ENCODE results near the gene CCDC85C.

CCDC85C gene

DNA sequence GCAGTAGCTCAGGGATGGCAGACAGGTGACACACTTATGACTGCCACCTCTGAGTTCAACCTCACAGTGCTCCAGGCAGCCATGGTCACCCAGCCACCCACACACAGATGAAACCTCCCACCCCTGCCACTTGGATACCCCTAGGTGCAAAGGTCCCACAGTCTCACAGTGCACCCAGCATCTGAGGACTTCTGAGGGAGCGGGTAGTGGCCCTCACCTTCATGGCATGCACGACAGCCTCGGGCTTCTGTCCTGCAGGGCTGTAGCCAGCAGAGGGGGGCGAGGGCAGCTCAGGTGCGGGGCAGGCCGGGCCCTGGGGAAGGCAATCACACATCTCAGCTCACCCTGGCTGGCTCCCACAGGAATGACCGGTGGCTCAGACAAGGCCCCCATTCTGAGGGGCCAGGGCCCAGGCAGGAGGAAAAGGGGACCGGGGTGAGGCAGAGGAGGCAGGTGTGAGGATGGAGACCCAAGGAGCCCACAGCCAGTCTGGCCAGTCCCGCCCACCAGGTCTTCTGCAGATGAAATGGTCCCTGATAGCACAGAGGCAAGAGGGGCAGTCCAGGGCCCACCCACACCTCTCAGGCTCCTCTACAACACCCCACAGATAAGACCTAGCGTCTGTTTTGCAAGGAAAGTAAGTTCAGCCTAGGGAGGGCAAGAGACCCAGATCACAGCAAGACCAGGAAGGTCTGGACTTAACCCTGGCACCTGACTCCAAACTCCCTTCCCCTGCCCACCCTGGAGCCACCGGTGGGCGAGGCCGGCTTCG is 87.0 kb downstream of the CCDC85C start:
- no peak for TF ChIP-seq CTCF (IDR thresholded peaks at IDR 0.05; ENCODE audit: low read length, missing control alignments)
- H3K4me3 ChIP-seq (replicated peaks; ENCODE audit: low read depth, low read length): no peak overlapping the region
- no peak for DNase-seq (ENCODE audit: low read depth)

DNA sequence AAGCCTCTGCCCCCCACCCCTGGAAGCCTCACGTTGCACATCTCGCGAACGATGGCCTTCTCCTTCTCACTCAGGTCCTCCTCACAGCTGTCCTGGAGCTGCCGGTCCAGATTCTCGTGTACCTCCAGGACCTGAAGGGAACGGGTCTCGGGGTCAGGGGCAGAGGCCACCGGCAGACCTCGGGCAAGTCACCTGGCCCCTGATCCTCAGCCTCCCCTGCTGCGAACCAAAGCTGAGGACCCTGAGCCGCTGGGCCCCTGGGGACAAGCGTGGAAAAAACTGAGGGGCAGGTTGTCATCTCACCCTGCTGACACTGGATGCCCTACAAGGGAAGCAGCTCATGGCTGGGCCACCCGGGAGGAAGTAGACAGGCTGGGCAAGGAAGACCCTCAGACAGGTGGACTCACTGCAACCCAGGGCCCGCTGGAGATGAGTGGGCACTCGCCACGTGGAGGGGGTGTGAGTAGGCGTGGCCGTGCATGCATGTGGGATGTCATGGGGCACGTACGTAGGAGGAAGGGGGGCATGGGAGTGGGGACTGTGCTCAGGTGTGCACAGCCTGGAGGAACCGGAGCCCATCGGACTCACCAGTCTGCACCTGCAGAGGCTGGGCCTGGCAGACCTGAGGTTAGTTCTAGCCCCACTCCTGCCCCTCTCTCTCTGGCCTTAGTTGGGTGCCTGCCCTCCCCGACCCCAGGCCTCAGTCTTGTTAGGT is 87.7 kb downstream of the CCDC85C start:
- no peak for DNase-seq (ENCODE audit: low read depth)
- no peak overlapping the region for H3K4me3 ChIP-seq (replicated peaks; ENCODE audit: low read depth, low read length)
- TF ChIP-seq CTCF (IDR thresholded peaks at IDR 0.05; ENCODE audit: low read length, missing control alignments): no peak

- no peak for TF ChIP-seq CTCF (IDR thresholded peaks at IDR 0.05; ENCODE audit: low read length, missing control alignments)
- H3K4me3 ChIP-seq (replicated peaks; ENCODE audit: low read depth, low read length): no peak overlapping the region
- DNase-seq (ENCODE audit: low read depth): no peak
Measured at GRCh38 chr14:99515301-99516155, 88.5 kb downstream of the CCDC85C start.

DNA sequence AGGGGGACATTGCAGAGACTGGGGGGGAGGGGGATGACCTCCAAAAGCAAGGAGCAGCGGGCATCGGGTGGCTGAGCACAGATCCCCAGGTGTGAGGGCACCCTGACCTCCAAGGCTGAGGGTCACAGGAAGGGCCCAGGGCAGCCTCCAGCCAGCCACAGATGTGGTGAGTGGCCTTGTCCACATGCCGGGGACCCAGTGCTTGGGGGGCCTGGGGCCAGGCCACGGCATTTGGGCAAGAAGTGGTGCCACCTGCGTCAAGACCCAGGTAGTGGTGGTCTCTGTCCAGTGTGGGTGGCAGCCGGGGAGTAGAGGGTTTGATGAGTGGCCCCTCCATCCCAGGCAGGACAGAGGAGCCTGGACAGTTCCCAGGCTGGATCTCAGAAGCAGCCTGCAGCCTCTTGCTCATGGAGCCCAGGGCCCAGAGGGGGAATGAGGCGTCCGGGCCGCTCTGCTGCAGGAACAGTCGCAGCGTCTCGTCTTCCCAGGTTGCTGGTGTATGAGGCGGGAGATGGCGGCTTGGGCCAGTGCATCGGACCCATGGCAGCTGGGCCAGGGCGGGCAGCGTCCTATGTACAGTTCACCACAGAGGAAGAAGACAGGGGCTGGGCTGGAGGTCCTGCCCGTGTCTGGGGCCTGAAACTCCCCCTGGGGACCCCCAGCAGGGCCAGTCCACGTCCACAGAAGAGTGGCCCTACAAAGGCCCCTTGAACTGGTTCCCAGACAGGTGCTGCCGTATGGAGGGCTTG is 89.3 kb downstream of the CCDC85C start:
- H3K4me3 ChIP-seq (replicated peaks; ENCODE audit: low read depth, low read length): no peak overlapping the region
- TF ChIP-seq CTCF (IDR thresholded peaks at IDR 0.05; ENCODE audit: low read length, missing control alignments): no peak
- no peak for DNase-seq (ENCODE audit: low read depth)

GRCh38 chr14:99513946-99514551 is 90.0 kb downstream of the CCDC85C start:
- H3K4me3 ChIP-seq (replicated peaks; ENCODE audit: low read depth, low read length): no peak overlapping the region
- DNase-seq (ENCODE audit: low read depth): no peak
- TF ChIP-seq CTCF (IDR thresholded peaks at IDR 0.05; ENCODE audit: low read length, missing control alignments): no peak

- no peak overlapping the region for H3K4me3 ChIP-seq (replicated peaks; ENCODE audit: low read depth, low read length)
- no peak for DNase-seq (ENCODE audit: low read depth)
- TF ChIP-seq CTCF (IDR thresholded peaks at IDR 0.05; ENCODE audit: low read length, missing control alignments): no peak
Measured at GRCh38 chr14:99513183-99513694, 90.8 kb downstream of the CCDC85C start.
